CD8-positive, alpha-beta memory T cell (primary cell): ENCODE data around the gene EXOC4. TPM values are rescaled to one million over a fixed set of nuclear protein-coding genes. Genes with fewer than 3 reads are reported as not detected.

Experiments used
- CTCF ChIA-PET: fragments of 350-600 bp; sonication (Branson Sonifier 250); formaldehyde crosslinking; loops from one replicate; lab custom pipeline; 2021; ENCODE audit warnings: antibody characterized with exemption; lab: Charles Lee
- POLR2A ChIA-PET: fragments of 350-600 bp; sonication (Branson Sonifier 250); formaldehyde crosslinking; loops from one replicate; lab custom pipeline; 2021; ENCODE audit warnings: antibody characterized with exemption; lab: Charles Lee
- DNase-seq, 5 donors: peaks; one replicate each; pipeline versions ENCODE4 v3.0.0 to v3.0.0-alpha.2; 2020 to 2022; ENCODE audit warnings: mixed read lengths in 1 of 5
- H3K27ac ChIP-seq: one replicate; pipeline ENCODE4 v1.7.0; 2013; ENCODE audit warnings: low read depth, mild to moderate bottlenecking, low read length, moderate library complexity
- H3K27me3 ChIP-seq: 2 replicates; pipeline ENCODE4 v1.7.0; 2013; ENCODE audit warnings: low read length, mild to moderate bottlenecking; ENCODE audit not compliant: insufficient read depth, poor library complexity, severe bottlenecking
- H3K36me3 ChIP-seq: 2 replicates; pipeline ENCODE4 v1.7.0; 2013; ENCODE audit warnings: mild to moderate bottlenecking, low read length, moderate library complexity; ENCODE audit not compliant: insufficient read depth
- H3K4me1 ChIP-seq: 2 replicates; pipeline ENCODE4 v1.7.0; 2013; ENCODE audit warnings: mild to moderate bottlenecking, low read length, moderate library complexity; ENCODE audit not compliant: insufficient read depth
- H3K4me3 ChIP-seq: 2 replicates; pipeline ENCODE4 v1.7.0; 2013; ENCODE audit warnings: mild to moderate bottlenecking, low read length
- H3K9me3 ChIP-seq: 2 replicates; pipeline ENCODE4 v1.7.0; 2013; ENCODE audit warnings: mild to moderate bottlenecking, low read length
- H3K27ac Mint-ChIP-seq, 8 donors: one replicate each; pipeline ENCODE4 v1.8.0; 2020 to 2021; ENCODE audit warnings: mixed read lengths in 8 of 8, mild to moderate bottlenecking in 6 of 8, inconsistent platforms in 3 of 8, moderate library complexity in 3 of 8
- H3K27me3 Mint-ChIP-seq, 2 donors: one replicate each; pipeline ENCODE4 v1.8.0; 2020 to 2021; ENCODE audit warnings: mixed read lengths in 2 of 2, mild to moderate bottlenecking in 1 of 2, moderate library complexity in 1 of 2
- H3K36me3 Mint-ChIP-seq, 3 donors: one replicate each; pipeline ENCODE4 v1.8.0; 2020 to 2021; ENCODE audit warnings: mixed read lengths in 3 of 3, inconsistent platforms in 1 of 3, mild to moderate bottlenecking in 1 of 3
- H3K4me1 Mint-ChIP-seq, 3 donors: one replicate each; pipeline ENCODE4 v1.8.0; 2020 to 2021; ENCODE audit warnings: mixed read lengths in 3 of 3, inconsistent platforms in 1 of 3, mild to moderate bottlenecking in 1 of 3
- H3K4me3 Mint-ChIP-seq, 7 donors: one replicate each; pipeline ENCODE4 v1.8.0; 2020 to 2021; ENCODE audit warnings: mixed read lengths in 7 of 7, mild to moderate bottlenecking in 6 of 7, moderate library complexity in 4 of 7, inconsistent platforms in 2 of 7
- H3K9me3 Mint-ChIP-seq, 5 donors: one replicate each; pipeline ENCODE4 v1.8.0; 2020 to 2022; ENCODE audit warnings: mixed read lengths in 5 of 5, mild to moderate bottlenecking in 3 of 5, moderate library complexity in 2 of 5, inconsistent platforms in 1 of 5
- polyA plus RNA-seq: library from polyadenylated mRNA; unstranded; fragments of 300-500 nt; fragmentation: Illumina TruSeq; gene quantifications from one replicate; pipeline ENCODE4 v1.2.3, GENCODE V29; 2021
- total RNA-seq, 2 experiments: library from RNA; stranded (reverse); gene quantifications; one replicate each; pipeline ENCODE4 v1.2.3, GENCODE V29; 2021

The EXOC4 gene
- total and polyA plus RNA-seq, 3 experiments from 2014 or later = 34.5 to 53.2 (median 50.3) TPM

DNA sequence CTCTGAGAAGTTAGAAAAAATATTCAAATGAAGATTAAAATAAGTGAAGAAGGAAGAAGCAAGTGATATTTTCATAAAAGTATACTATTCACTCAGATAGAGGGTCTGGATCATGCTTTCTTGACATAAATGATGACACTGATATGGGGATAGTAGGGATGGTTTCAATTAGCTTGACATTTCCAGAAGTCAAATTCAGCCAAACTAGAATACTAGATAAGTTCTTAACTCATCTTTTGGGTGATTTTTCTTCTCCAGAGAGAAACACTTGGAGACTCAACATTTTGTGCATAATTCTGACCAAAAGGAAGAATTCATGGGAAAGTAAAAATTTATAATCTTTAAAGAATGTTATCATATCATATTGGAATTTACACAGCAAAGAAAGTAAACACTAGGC is 722.3 kb downstream of the EXOC4 start:
- POLR2A ChIA-PET = no interaction called here
- H3K36me3 ChIP-seq = no peaks in the 10 kb centered on the region
- H3K27ac ChIP-seq = no peak overlapping the region
- Mint-ChIP-seq H3K4me1 (peaks cover 0 to 2% (median 0%) of the 10 kb centered on the region in 3 donors), H3K27ac (no peak overlapping the region), H3K9me3 (no peaks in the 10 kb centered on the region), H3K27me3 (no peaks in the 10 kb centered on the region), H3K4me3 (no peak overlapping the region), H3K36me3 (peaks cover 2 to 17% (median 13%) of the 10 kb centered on the region in 3 donors)
- H3K4me1 ChIP-seq = no peaks in the 10 kb centered on the region
- H3K4me3 ChIP-seq = no peak overlapping the region
- no peak for DNase-seq
- H3K27me3 ChIP-seq = no peaks in the 10 kb centered on the region
- H3K9me3 ChIP-seq = no peaks in the 10 kb centered on the region
- CTCF ChIA-PET = no interaction called here

DNA sequence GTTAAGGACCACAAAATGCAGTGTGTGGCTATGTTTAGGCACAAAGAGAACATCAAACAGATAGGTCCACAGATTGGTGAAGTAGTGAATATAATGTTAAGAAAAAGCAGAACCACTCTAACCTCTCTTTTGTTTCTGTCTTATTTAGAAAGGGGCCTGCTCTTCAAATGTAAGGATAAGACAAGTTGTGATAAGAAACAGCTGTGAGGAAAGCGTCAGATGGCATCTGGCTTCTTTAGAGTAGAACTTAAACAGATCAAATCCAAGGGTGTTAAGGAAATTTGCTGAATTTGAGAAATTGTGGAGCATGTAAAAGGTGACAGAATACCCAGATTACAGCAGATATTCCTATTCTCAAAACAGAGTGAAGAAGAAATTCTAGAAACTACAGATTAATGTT is 723.3 kb downstream of the EXOC4 start:
- Histone ChIP-seq H3K27me3 (no peaks in the 10 kb centered on the region), H3K4me1 (no peaks in the 10 kb centered on the region), H3K27ac (no peak overlapping the region), H3K4me3 (no peak overlapping the region), H3K9me3 (no peaks in the 10 kb centered on the region), H3K36me3 (no peaks in the 10 kb centered on the region)
- no peak overlapping the region for H3K4me3 Mint-ChIP-seq
- no peaks in the 10 kb centered on the region for H3K9me3 Mint-ChIP-seq
- H3K36me3 Mint-ChIP-seq = peaks cover 2 to 21% (median 13%) of the 10 kb centered on the region in 3 donors
- ChIA-PET POLR2A (no interaction called here), CTCF (no interaction called here)
- DNase-seq = no peak
- H3K27me3 Mint-ChIP-seq = no peaks in the 10 kb centered on the region
- H3K27ac Mint-ChIP-seq = no peak overlapping the region
- H3K4me1 Mint-ChIP-seq = peaks cover 0 to 2% (median 0%) of the 10 kb centered on the region in 3 donors

GRCh38 chr7:133977409-133978274 is 724.8 kb downstream of the EXOC4 start:
- Mint-ChIP-seq H3K9me3 (no peaks in the 10 kb centered on the region), H3K36me3 (peaks cover 2 to 21% (median 15%) of the 10 kb centered on the region in 3 donors), H3K4me3 (no peak overlapping the region), H3K4me1 (peaks cover 0 to 2% (median 0%) of the 10 kb centered on the region in 3 donors), H3K27me3 (no peaks in the 10 kb centered on the region), H3K27ac (no peak overlapping the region)
- no peak overlapping the region for H3K27ac ChIP-seq
- H3K27me3 ChIP-seq = no peaks in the 10 kb centered on the region
- no peaks in the 10 kb centered on the region for H3K9me3 ChIP-seq
- no peak overlapping the region for H3K4me3 ChIP-seq
- DNase-seq = no peak
- POLR2A ChIA-PET = no interaction called here
- no peaks in the 10 kb centered on the region for H3K4me1 ChIP-seq
- CTCF ChIA-PET = no interaction called here
- H3K36me3 ChIP-seq = no peaks in the 10 kb centered on the region

- CTCF ChIA-PET = no interaction called here
- H3K9me3 Mint-ChIP-seq = no peaks in the 10 kb centered on the region
- H3K27me3 Mint-ChIP-seq = no peaks in the 10 kb centered on the region
Observed at GRCh38 chr7:133978502-133979295, 725.8 kb downstream of the EXOC4 start.

GRCh38 chr7:133980804-133981203 is 727.9 kb downstream of the EXOC4 start:
- no peaks in the 10 kb centered on the region for H3K9me3 ChIP-seq
- Mint-ChIP-seq H3K27me3 (no peaks in the 10 kb centered on the region), H3K27ac (no peak overlapping the region), H3K36me3 (peaks cover 2 to 16% (median 15%) of the 10 kb centered on the region in 3 donors), H3K4me3 (no peak overlapping the region), H3K9me3 (no peaks in the 10 kb centered on the region), H3K4me1 (peaks cover 0 to 2% (median 0%) of the 10 kb centered on the region in 3 donors)
- no peaks in the 10 kb centered on the region for H3K36me3 ChIP-seq
- H3K27me3 ChIP-seq = no peaks in the 10 kb centered on the region
- H3K4me1 ChIP-seq = no peaks in the 10 kb centered on the region
- DNase-seq = no peak
- ChIA-PET CTCF (no interaction called here), POLR2A (no interaction called here)
- no peak overlapping the region for H3K4me3 ChIP-seq
- H3K27ac ChIP-seq = no peak overlapping the region

More at GRCh38 chr7:133978502-133979295, 725.8 kb downstream of the EXOC4 start:
- POLR2A ChIA-PET = no interaction called here
- H3K4me3 Mint-ChIP-seq = no peak overlapping the region
- Histone ChIP-seq H3K9me3 (no peaks in the 10 kb centered on the region), H3K4me1 (no peaks in the 10 kb centered on the region), H3K4me3 (no peak overlapping the region), H3K27ac (no peak overlapping the region), H3K36me3 (no peaks in the 10 kb centered on the region), H3K27me3 (no peaks in the 10 kb centered on the region)
- peaks cover 2 to 21% (median 15%) of the 10 kb centered on the region in 3 donors for H3K36me3 Mint-ChIP-seq
- H3K27ac Mint-ChIP-seq = no peak overlapping the region
- H3K4me1 Mint-ChIP-seq = peaks cover 0 to 2% (median 0%) of the 10 kb centered on the region in 3 donors
- no peak for DNase-seq

GRCh38 chr7:133983685-133984419 is 731.0 kb downstream of the EXOC4 start:
- Mint-ChIP-seq H3K27me3 (no peaks in the 10 kb centered on the region), H3K4me1 (no peaks in the 10 kb centered on the region), H3K36me3 (peaks cover 2 to 11% (median 5%) of the 10 kb centered on the region in 3 donors), H3K4me3 (no peak overlapping the region), H3K9me3 (no peaks in the 10 kb centered on the region), H3K27ac (peak overlapping the region in 1 of 8 donors; percentile 56)
- no peak for DNase-seq
- no peak overlapping the region for H3K27ac ChIP-seq
- H3K4me3 ChIP-seq = no peak overlapping the region
- H3K4me1 ChIP-seq = no peaks in the 10 kb centered on the region
- no peaks in the 10 kb centered on the region for H3K9me3 ChIP-seq
- H3K36me3 ChIP-seq = no peaks in the 10 kb centered on the region
- POLR2A ChIA-PET = no interaction called here
- H3K27me3 ChIP-seq = no peaks in the 10 kb centered on the region
- CTCF ChIA-PET = no interaction called here

DNA sequence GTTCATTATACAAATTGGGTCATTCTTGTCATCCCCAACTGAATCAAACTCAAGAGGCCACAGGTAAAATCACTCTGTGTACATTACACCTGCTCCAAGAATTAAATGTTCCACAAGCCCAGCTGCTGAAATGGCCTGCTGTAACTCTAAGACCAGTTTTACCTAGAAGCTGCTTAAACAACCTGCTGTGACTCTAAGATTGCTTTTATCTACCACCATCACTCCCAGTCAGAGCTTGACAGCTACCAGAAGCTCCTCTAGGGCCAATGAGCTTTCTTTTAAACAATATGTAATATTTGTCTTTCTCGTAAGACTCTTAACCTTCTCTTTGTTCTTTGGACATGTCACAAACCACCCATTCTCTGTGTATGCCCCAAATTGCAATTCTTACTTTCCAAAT is 732.4 kb downstream of the EXOC4 start:
- CTCF ChIA-PET = no interaction called here
- Mint-ChIP-seq H3K9me3 (no peaks in the 10 kb centered on the region), H3K27ac (no peak overlapping the region), H3K36me3 (peaks cover 0 to 5% (median 2%) of the 10 kb centered on the region in 3 donors), H3K4me3 (no peak overlapping the region), H3K4me1 (no peaks in the 10 kb centered on the region), H3K27me3 (no peaks in the 10 kb centered on the region)
- Histone ChIP-seq H3K27me3 (no peaks in the 10 kb centered on the region), H3K4me3 (no peak overlapping the region), H3K9me3 (no peaks in the 10 kb centered on the region), H3K4me1 (no peaks in the 10 kb centered on the region), H3K36me3 (no peaks in the 10 kb centered on the region), H3K27ac (no peak overlapping the region)
- POLR2A ChIA-PET = no interaction called here
- no peak for DNase-seq
